ENCODE measurements around the gene SNCAIP.

SNCAIP gene

DNA sequence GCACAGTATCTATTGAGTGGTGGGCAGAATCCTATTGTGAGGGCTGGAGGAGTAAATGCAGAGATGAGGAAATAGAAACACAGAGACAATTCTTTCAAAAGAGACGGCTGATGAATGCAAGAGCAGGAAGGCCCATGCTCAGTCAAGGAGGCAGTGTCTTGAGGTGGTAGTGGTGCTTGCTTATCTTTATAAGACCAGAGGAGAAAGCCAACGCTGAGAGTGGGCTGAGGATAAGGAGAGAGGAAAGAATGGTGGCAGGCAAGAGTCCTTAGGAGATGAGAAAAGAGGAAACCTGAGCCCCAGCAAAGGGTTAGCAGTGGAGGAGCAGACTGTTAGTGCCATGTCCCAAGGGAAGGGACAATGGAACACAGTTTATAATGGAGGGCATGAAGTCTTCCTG is 86.0 kb downstream of the SNCAIP start:
- no peak for DNase-seq (ENCODE audit: low spot score)

DNA sequence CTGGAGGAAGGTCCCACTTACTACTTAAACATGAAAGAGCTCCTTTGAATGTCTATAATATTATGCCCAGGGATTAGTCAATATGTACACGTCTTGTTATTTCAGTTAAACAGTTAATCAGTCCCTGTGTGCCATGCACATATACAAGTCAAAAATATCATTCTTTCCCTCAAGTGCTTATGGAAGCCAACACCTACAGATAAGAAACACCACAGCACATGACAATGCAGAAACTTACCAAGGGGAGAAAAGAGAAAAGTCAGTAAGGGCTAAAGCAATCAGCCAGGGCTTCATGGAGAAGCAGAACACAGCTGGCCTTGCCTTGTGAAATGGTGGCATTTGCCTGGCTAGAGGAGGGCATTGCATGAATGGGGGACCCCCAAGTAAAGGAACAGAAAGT is 88.3 kb downstream of the SNCAIP start:
- DNase-seq (ENCODE audit: low spot score): no peak

DNA sequence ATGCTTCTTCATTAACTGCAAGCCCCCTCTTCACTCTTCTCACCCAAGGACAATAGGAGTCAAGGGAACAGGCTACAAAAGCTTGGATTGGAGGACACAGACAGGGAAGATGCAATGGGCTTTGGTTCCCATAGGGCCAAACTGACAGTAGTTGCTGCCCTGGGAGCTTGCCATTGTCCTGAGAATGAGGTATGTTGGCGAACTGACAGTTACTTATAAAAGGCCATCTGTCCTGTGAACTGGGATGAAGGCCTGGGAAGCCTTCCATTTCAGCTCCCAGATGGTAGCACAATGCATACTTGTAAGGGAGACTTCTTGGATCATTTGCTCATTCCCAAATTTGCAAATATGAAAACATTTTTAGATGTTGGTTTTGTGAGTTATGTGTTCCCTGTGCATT is 88.9 kb downstream of the SNCAIP start:
- DNase-seq (ENCODE audit: low spot score): peak; percentile 41

- no peak for DNase-seq (ENCODE audit: low spot score)
These were observed 90.1 kb downstream of the SNCAIP start for GRCh38 chr5:122401976-122402725.

- DNase-seq (ENCODE audit: low spot score): no peak
These were observed 91.1 kb downstream of the SNCAIP start for GRCh38 chr5:122402955-122403685.

- DNase-seq (ENCODE audit: low spot score): no peak
These were observed 92.0 kb downstream of the SNCAIP start for GRCh38 chr5:122404018-122404417.

DNA sequence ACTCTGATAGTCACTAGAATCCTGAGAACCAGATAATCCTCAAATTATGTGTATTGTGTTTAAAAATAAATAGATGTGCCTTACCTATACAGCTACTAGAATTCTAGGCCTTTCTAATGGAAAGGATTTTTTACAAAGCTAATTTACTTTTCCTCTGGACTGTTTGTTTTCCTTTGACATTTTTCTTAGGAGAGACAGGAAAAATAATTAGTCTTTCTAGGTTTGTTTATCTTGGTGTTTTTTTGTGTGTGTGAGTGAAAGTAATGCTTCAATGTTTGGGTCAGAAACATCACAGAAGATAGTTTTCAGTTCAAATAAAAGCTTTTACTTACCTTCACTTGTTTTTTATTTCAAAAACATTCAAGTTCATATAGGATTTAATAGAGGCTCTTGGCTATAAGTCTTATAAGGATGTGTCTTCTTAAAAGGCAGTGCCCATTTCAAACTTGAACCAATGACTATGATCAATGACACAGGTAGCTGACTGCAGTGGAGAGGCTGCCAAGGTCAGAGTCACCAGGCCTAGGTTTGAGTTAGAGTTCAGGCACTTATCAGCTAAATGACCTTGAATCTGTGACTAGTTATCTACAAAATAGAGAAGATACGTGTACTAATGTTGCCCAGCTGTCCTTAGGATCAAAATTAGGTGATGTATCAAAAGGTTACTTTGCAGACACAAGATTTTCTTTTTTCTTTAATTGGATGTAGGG is 92.8 kb downstream of the SNCAIP start:
- DNase-seq (ENCODE audit: low spot score): no peak

DNA sequence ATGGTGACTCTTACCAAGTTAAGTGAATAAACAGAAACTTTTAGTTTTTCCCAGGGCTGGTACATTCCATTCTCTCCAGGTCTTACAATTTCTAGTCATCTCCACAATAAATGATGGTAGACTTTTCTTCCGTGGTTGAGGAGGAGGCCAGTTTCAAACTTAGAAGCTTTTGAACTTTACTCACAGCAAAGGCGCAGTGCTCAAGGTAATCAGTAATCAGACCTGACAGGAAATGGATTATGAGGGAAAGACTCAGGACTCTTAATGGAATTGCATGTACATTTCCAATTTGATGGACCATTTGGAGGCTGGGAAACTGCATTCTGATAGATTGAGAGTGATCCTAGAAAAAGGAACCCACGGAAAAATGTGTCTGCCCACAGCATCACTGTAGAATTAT is 93.7 kb downstream of the SNCAIP start:
- no peak for DNase-seq (ENCODE audit: low spot score)

DNA sequence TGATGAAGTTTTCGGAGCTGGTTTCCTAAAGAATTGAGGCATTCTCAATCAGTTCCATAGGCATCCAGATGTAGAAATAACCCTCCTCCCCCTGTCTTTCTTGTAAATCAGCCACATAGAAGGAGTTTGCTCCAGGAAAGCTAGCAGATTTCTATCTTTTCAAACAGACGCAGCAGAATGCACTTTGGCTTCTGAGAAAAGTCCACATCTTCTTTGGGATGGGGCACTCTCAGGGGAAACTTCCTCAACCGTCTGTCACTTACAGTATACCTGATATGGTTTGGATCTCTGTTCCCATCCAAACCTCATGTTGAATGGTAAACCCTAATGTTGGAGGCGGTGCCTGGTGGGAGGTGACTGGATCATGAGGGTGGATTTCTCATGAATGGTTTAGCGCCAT is 94.1 kb downstream of the SNCAIP start:
- no peak for DNase-seq (ENCODE audit: low spot score)

GRCh38 chr5:122408592-122409224 is 96.7 kb downstream of the SNCAIP start:
- no peak for DNase-seq (ENCODE audit: low spot score)

- no peak for DNase-seq (ENCODE audit: low spot score)
These were observed 100.9 kb downstream of the SNCAIP start for GRCh38 chr5:122412966-122413365.

DNA sequence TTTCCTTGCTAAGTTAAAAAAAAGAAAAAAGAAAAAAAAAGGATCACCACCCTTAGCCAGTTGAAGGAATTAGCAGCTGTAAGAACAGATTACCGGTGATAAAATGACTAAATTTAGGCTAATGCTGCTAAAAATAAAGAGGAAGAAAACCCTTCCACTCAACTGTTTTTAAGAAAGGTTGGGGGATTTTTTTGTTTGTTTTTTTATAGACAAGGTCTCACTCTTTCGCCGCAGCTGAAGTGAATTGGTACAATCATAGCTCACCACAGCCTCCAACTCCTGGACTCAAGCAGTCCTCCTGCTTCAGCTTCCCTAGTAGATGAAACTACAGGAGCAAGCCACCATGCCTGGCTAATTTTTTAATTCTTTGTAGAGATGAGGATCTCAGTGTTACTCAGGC is 101.7 kb downstream of the SNCAIP start:
- no peak for DNase-seq (ENCODE audit: low spot score)

GRCh38 chr5:122415030-122415800 is 103.2 kb downstream of the SNCAIP start:
- DNase-seq (ENCODE audit: low spot score): peak; percentile 89

- no peak for DNase-seq (ENCODE audit: low spot score)
These were observed 103.7 kb downstream of the SNCAIP start for GRCh38 chr5:122415801-122416120.

DNA sequence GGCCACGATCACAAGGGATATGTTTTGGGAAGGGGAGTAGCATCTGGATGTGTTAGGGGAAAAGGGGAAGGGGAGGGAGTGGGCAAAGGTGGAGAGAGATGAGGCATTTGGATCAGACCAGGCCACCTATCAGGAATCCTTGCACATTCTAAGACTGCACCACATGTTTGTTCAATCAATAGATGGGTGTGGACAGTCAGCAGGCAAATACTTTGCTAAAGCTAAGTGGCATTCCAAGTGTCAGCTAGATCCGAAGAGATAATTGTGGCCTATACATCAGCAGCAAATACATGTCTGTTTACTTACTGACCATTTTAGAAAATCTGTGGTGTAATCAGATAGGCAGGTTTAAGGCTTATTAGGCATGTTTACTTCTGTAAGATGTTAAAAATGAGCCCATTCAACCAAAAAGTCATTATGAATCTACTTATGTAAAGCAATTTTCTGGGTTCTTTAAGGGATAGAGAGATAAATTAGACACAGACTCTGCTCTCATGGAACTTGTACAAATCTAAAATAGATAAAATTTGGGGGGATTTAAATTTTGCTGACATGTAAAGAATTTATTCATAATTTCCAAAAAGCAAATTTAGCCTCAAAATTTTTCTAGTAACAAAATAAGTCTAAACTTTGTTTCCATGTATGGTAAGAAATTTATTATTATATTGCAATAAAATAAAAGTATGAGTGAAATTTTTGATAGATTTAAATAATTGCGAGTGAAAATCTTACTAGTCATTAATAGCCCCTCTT is 107.3 kb downstream of the SNCAIP start:
- no peak for DNase-seq (ENCODE audit: low spot score)

DNA sequence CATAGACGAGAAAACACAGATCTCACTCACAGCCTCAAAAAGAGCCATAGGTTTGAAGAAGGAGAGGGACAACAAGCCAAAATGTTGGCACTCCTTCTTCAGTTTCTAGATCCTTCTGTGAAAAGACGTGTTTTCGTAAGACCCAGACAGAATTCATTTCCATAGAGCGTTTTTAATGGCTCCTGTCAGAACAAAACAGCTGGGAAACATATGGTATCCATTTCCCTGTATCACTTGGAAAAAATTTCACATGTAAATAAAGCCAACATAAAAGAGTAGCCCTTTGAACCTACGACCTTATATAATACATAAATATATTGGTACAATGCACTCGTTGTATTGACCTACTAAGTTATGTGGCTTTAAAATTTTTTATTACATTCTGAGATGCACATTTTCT is 108.1 kb downstream of the SNCAIP start:
- no peak for DNase-seq (ENCODE audit: low spot score)

- DNase-seq (ENCODE audit: low spot score): no peak
These were observed 108.7 kb downstream of the SNCAIP start for GRCh38 chr5:122420537-122421236.

GRCh38 chr5:122421374-122422079 is 109.5 kb downstream of the SNCAIP start:
- no peak for DNase-seq (ENCODE audit: low spot score)

DNA sequence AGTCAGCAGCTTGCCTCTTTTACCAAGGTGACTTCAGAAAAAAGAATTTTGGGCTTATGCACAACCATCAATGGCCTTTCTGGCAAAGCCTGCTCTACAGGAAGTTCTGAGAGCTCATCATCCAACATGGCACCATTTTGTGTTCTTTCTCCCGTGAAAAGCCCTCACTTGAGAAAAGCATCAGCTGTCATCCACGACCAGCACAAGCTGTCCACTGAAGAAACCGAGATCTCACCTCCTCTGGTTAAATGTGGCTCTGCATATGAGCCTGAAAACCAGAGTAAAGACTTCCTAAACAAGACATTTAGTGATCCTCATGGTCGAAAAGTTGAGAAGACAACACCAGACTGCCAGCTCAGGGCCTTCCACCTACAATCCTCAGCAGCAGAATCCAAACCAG is 111.2 kb downstream of the SNCAIP start:
- DNase-seq (ENCODE audit: low spot score): no peak

DNA sequence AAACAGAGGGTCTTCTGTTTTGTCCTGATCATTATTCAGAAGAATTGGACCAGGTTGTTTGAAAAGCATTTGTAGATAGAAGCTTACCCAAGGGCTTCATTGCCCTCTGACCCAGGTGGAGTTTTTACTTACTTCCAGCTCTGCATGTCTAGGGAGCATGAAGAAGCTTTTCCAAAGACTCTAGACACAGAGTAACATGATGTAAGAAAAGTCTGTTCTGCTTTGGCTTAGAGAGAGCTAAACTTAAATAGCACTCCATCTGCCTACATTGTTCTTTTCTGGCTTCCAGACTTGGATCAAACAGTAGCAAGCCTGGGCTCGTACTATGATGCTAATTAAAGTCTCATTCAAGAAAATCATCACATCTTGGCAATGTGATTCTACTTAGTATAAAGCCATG is 112.1 kb downstream of the SNCAIP start:
- peak; percentile 67 for DNase-seq (ENCODE audit: low spot score)

Data from Ammon's horn (tissue), 1 donor.